ENCODE measurements around the gene UBXN6.

GRCh38 chr19:4429771-4430171 is 27.8 kb downstream of the UBXN6 start:
- TF ChIP-seq POLR2A (IDR thresholded peaks at IDR 0.05) (no peak), POLR2AphosphoS5 (IDR thresholded peaks at IDR 0.05) (peak in 1 of 4 donors; percentile 19), EP300 (IDR thresholded peaks at IDR 0.05) (no peak)
- TF ChIP-seq, protein P1, sequence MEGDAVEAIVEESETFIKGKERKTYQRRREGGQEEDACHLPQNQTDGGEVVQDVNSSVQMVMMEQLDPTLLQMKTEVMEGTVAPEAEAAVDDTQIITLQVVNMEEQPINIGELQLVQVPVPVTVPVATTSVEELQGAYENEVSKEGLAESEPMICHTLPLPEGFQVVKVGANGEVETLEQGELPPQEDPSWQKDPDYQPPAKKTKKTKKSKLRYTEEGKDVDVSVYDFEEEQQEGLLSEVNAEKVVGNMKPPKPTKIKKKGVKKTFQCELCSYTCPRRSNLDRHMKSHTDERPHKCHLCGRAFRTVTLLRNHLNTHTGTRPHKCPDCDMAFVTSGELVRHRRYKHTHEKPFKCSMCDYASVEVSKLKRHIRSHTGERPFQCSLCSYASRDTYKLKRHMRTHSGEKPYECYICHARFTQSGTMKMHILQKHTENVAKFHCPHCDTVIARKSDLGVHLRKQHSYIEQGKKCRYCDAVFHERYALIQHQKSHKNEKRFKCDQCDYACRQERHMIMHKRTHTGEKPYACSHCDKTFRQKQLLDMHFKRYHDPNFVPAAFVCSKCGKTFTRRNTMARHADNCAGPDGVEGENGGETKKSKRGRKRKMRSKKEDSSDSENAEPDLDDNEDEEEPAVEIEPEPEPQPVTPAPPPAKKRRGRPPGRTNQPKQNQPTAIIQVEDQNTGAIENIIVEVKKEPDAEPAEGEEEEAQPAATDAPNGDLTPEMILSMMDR (IDR thresholded peaks at IDR 0.05), result no peak
